Skin of body (tissue), 2 donors: ENCODE results near the gene FAM156A. TPM values are rescaled to one million over a fixed set of nuclear protein-coding genes. Genes with fewer than 3 reads are reported as not detected.
"Not testable (repeated sequence)": the region's sequence is repeated elsewhere in the genome, so short reads cannot be mapped to it uniquely, and the experiment has no call there.

Experiments used
- DNase-seq: peaks from one replicate; lab custom pipeline; 2025; lab: John Stamatoyannopoulos, UW
- total RNA-seq: library from RNA; depleted of rRNA; stranded (reverse); fragments of >200 nt; gene quantifications from one replicate; pipeline ENCODE4 v1.2.3, GENCODE V29; 2014

The FAM156A gene
- total RNA-seq, result 26.0 TPM

GRCh38 chrX:52958113-52958959, at the start of gene FAM156A:
Gene FAM156A, minus strand, starts transcription at chrX:52958518. Its CDS starts 9,930 bp downstream, at chrX:52948588.
- DNase-seq, result not testable (repeated sequence)

- DNase-seq, result no peak
These were observed 47.0 kb upstream of the FAM156A start for GRCh38 chrX:53005327-53005726.

- DNase-seq, result no peak
These were observed 46.5 kb upstream of the FAM156A start for GRCh38 chrX:53004811-53005210.

GRCh38 chrX:53004038-53004437, 45.7 kb upstream of the FAM156A start:
- DNase-seq, result no peak

- DNase-seq, result no peak
These were observed 44.8 kb upstream of the FAM156A start for GRCh38 chrX:53003111-53003510.

- DNase-seq, result no peak
These were observed 43.6 kb upstream of the FAM156A start for GRCh38 chrX:53001958-53002357.

GRCh38 chrX:53000447-53001135, 42.3 kb upstream of the FAM156A start:
- no peak for DNase-seq

GRCh38 chrX:52995987-52996331, 37.6 kb upstream of the FAM156A start:
- DNase-seq, result no peak

GRCh38 chrX:52995135-52995986, 37.0 kb upstream of the FAM156A start:
- DNase-seq, result peak; percentile 93

- DNase-seq, result no peak
These were observed 32.5 kb upstream of the FAM156A start for GRCh38 chrX:52990848-52991247.

GRCh38 chrX:52990011-52990631, 31.8 kb upstream of the FAM156A start:
- not testable (repeated sequence) for DNase-seq

- no peak for DNase-seq
These were observed 30.9 kb upstream of the FAM156A start for GRCh38 chrX:52988985-52989917.

GRCh38 chrX:52983321-52984000, 25.1 kb upstream of the FAM156A start:
- DNase-seq, result no peak

GRCh38 chrX:52979993-52980392, 21.7 kb upstream of the FAM156A start:
- no peak for DNase-seq

GRCh38 chrX:52979568-52979967, 21.2 kb upstream of the FAM156A start:
- no peak for DNase-seq

- DNase-seq, result no peak
These were observed 19.6 kb upstream of the FAM156A start for GRCh38 chrX:52977953-52978352.

- not testable (repeated sequence) for DNase-seq
These were observed 17.3 kb upstream of the FAM156A start for GRCh38 chrX:52975576-52975975.

GRCh38 chrX:52974336-52974992, 16.1 kb upstream of the FAM156A start:
- DNase-seq, result not testable (repeated sequence)

- not testable (repeated sequence) for DNase-seq
These were observed 9.6 kb upstream of the FAM156A start for GRCh38 chrX:52967922-52968321.
